ENCODE data around the gene ITPK1. TPM values are rescaled to one million over a fixed set of nuclear protein-coding genes. Genes with fewer than 3 reads are reported as not detected.
A peak's percentile ranks its signal among the peaks of the same experiment; 100 is the strongest.

Gene ITPK1
- total RNA-seq, 1 experiment from 2014 or later, result 80.3 TPM

- peak; percentile 39 for DNase-seq (ENCODE audit: low spot score)
Measured at GRCh38 chr14:93044556-93044955, 71.2 kb downstream of the ITPK1 start.

GRCh38 chr14:93044121-93044520 is 71.6 kb downstream of the ITPK1 start:
- DNase-seq (ENCODE audit: low spot score), result peak; percentile 49

- peak; percentile 91 for DNase-seq (ENCODE audit: low spot score)
Measured at GRCh38 chr14:93042968-93043940, 72.5 kb downstream of the ITPK1 start.

- no peak for DNase-seq (ENCODE audit: low spot score)
Measured at GRCh38 chr14:93041830-93042229, 73.9 kb downstream of the ITPK1 start.

- no peak for DNase-seq (ENCODE audit: low spot score)
Measured at GRCh38 chr14:93040982-93041381, 74.7 kb downstream of the ITPK1 start.

- DNase-seq (ENCODE audit: low spot score), result no peak
Measured at GRCh38 chr14:93040443-93040842, 75.3 kb downstream of the ITPK1 start.

- DNase-seq (ENCODE audit: low spot score), result no peak
Measured at GRCh38 chr14:93039649-93040315, 75.9 kb downstream of the ITPK1 start.

- DNase-seq (ENCODE audit: low spot score), result no peak
Measured at GRCh38 chr14:93037351-93037750, 78.4 kb downstream of the ITPK1 start.

GRCh38 chr14:93036652-93037345 is 78.9 kb downstream of the ITPK1 start:
- DNase-seq (ENCODE audit: low spot score), result no peak

- DNase-seq (ENCODE audit: low spot score), result no peak
Measured at GRCh38 chr14:93035917-93036651, 79.6 kb downstream of the ITPK1 start.

- no peak for DNase-seq (ENCODE audit: low spot score)
Measured at GRCh38 chr14:93035585-93035916, 80.2 kb downstream of the ITPK1 start.

- DNase-seq (ENCODE audit: low spot score), result no peak
Measured at GRCh38 chr14:93034671-93034994, 81.1 kb downstream of the ITPK1 start.

GRCh38 chr14:93033983-93034670 is 81.6 kb downstream of the ITPK1 start:
- no peak for DNase-seq (ENCODE audit: low spot score)

- DNase-seq (ENCODE audit: low spot score), result no peak
Measured at GRCh38 chr14:93033084-93033982, 82.4 kb downstream of the ITPK1 start.

- DNase-seq (ENCODE audit: low spot score), result no peak
Measured at GRCh38 chr14:93032421-93032936, 83.2 kb downstream of the ITPK1 start.

GRCh38 chr14:93031505-93032315 is 84.0 kb downstream of the ITPK1 start:
- DNase-seq (ENCODE audit: low spot score), result no peak

GRCh38 chr14:93030761-93031160 is 85.0 kb downstream of the ITPK1 start:
- no peak for DNase-seq (ENCODE audit: low spot score)

GRCh38 chr14:93029911-93030508 is 85.7 kb downstream of the ITPK1 start:
- no peak for DNase-seq (ENCODE audit: low spot score)

- DNase-seq (ENCODE audit: low spot score), result no peak
Measured at GRCh38 chr14:93029417-93029816, 86.3 kb downstream of the ITPK1 start.
